Measurements from ENCODE around the gene CCDC93.

Gene CCDC93

DNA sequence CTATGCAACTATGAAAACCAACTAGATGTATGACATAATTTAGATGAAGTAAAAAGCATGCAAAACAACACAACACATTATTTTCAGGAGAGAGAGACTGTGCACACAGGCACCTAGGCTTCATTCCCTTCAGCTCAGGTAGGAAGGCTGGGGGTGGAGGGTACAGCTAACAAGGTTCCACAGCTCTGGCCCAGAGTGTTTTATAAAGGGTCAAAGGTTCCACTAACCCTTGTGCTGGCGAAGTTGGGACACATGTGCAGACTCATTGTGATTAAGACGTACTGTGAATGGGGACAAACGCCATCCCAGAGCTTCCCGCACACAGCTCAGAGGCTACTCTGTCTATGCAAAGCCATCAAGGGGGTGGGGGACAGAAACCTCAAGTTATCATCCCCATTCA lies 19.1 kb downstream of the CCDC93 start:
- DNase-seq: no peak

DNA sequence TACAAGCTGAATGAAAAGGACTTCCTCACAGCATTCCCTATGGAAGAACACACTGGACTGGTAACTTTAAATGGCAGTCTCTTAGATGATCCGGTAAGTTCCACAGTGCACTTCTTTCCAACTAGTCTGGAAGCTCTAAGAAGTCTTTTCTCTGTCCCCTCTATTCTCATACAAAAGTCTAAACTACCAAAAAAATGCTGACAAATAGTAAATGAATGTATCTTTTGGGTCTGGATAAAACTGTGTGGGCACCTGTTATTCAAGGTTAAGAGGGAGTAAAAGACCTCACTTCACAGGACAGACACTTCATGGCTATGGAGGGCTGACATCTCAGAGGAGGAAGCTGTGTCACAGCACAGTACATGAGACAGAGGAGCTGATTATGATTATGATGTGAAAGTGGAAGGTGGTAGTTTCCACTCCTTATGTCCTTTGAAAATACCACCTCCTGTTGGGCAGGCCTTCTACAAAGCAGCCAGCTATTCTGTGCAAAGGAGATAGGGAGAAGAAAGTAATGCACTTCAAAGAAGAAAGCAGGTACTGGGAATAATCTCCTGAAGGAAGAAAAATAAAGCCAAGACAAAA lies 23.9 kb downstream of the CCDC93 start:
- no peak for DNase-seq

DNA sequence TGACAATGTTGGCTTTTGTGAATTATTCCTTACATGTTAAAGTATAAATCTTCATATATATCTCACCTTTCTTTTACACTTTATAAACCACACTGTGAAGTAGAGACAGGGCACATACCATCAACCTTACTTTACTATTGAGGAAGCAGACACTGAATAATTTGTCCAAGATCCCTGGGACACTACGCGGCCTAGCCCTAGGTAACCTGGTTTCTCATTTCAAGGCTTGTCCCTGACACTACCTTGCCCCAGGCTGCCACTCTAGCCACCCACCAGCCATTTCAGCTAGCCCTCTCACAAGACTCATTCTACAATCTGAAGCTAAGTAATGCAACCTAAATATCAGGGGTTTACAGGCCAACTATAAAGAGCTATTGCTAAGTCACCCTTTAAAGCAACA lies 26.7 kb downstream of the CCDC93 start:
- DNase-seq: no peak

GRCh38 chr2:117985092-117985491 lies 28.8 kb downstream of the CCDC93 start:
- no peak for DNase-seq

GRCh38 chr2:117984208-117984607 lies 29.7 kb downstream of the CCDC93 start:
- no peak for DNase-seq

DNA sequence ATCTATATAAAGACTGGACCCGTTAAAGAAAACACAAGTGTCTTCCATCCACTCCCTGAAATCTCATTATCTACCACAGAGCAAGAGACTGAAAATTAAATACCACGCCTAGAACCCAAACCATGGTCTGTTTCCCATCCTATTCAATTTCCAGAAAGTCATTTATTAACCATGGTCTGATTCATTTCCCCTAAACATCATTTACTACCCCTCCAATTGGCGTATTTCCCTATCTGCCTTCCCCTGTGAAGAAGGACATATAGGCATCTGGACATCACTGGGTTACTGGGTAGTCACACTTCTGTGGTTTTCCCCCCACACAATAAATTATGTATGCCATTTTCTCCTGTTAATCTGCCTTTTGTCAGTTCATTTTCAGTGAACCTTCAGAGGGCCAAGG lies 30.8 kb downstream of the CCDC93 start:
- no peak for DNase-seq

- no peak for DNase-seq
These were observed 31.4 kb downstream of the CCDC93 start for GRCh38 chr2:117982376-117983033.

DNA sequence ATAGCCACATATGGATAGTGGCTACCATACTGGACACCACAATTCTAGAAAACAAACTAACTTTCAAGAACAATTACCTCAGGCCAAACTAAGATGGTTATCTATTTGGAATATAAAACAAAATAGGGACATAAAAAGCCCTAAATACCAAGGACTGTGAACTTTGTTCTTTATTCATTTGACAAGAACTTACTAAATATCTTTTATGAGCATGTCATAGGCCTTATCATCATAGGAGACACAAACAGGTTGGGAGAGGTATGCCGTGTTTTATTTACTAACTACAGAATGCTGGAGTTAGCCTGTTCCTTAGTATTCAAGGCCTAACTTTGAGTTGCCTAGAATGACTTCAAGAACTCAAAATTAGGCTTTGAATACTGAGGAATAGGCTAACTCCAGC lies 32.1 kb downstream of the CCDC93 start:
- DNase-seq: no peak

DNA sequence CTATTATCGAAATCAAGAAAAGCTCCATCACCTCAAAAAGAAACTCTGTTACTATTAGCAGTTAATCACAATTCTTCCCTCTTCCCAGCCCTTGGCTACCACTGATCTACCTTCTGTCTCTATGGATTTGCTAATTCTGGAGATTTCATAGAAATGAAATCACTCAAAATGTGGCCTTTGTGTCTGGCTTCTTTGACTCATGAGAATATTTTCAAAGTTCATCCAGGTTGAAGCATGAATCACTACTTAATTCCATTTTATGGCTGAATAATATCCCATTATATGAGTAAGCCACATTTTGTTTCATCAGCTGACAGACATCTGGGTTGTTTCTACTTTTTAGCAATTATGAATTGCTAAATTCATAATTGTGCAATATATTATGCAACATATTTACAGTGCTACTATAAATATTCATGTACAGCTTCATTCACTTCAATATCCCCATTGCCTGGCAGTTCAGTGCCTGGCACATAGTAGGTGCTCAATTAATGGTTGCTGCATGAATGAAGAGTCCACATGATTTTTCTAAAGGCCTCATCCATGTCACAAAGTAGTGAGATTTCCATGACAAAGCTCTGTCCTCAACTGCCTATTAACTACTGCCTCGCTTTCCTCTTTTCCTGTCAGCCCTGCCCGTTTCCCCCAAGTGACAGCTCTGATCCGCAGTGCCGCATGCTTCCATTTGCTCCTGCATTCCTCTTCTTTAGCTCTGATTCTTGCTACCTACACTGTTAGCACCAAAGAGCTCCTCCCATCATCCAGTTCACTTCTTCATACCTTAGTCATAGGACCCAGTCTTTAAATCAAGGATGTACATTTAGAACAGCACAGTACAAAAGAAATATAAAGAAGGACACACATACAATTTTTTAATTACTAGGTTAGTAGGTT lies 32.8 kb downstream of the CCDC93 start:
- no peak for DNase-seq

DNA sequence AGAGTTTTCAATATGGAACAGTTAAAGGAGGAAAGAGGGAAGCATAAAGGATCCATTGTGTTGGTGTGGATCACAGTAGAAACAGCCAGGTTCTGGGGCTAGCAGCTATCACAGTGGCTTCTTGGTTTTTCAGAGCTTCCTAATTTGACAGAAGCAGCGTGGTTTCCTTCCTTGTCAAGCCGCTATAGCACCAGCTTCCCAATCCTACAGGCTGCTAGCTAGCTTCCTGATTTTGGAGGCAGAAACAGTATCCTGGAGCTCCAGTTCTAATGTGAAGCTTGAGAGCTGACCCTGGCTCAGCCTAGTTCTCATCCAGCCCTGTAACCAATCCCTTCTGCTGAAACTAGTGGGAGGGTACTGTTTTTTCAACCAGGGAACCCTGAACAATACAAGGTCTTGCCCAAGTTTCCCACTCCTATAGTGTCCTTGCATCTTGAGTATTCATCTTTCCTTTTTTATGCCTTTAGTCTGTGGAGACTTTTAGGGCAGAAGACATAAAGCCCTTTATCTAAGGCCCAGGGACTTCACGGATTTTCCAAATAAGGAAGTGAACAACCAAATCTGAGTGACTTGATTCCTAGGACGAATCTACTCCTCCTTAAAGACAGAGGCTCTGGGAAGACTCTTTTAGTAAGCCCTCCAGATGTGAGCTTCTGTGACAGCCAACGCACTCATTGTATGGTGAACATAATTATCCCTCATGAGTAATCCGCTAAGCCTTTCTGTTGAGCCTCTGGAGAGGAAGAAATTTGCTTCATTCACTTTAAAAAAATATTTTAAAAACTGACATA lies 33.8 kb downstream of the CCDC93 start:
- peak in 2 of 56 donors; percentile 3 to 4 for DNase-seq

GRCh38 chr2:117977696-117978095 lies 36.2 kb downstream of the CCDC93 start:
- no peak for DNase-seq

GRCh38 chr2:117976581-117976980 lies 37.3 kb downstream of the CCDC93 start:
- DNase-seq: no peak

DNA sequence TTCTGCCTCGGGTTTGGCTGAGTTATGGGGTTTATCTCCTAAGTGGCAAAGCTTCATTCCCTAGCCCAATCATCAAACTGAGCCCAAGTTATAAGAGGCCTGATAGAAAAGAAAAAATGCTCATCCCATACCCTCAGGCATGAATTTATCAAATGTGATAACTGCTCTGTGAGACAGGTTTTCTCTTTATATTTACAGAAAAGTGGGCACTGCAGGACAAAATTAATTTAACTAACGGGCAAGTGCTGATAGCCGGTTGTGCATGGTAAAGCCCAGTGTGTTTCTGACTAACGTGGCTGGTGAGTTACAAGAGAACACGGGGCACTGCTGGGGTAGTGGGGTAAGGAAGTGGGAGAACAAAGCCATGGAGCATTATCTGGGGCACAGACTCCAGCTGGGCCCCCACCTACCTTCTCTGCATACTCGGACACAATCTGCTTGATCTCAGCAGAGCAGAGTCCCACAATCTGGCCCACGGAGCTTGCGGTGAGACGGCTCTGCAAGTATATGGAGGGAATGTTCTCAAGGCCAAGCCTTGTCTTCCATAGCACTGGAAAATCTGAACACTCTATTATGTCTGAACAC lies 40.3 kb downstream of the CCDC93 start:
- DNase-seq: no peak

GRCh38 chr2:117972476-117973123 lies 41.3 kb downstream of the CCDC93 start:
- DNase-seq: no peak

GRCh38 chr2:117968722-117969121 lies 45.1 kb downstream of the CCDC93 start:
- no peak for DNase-seq

- DNase-seq: no peak
These were observed 45.7 kb downstream of the CCDC93 start for GRCh38 chr2:117967977-117968718.

DNA sequence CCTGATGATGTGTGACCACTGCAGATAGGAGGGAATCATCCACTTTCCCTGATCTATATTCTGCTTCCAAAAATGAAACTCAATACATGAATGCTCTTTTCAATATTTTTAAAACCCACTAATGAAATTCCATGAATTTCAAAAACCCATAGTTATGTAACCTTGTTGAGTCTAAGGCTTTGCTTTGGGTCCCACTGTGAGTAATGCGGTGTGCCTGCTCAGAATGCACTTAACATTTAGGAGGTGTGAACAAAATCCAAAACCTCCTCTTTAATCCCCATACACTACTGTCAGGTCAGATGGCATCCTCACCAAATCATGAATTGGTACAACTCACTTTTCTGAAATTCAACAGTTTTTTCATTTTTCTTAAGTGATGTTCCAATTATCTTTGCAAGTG lies 50.4 kb downstream of the CCDC93 start:
- DNase-seq: no peak

DNA sequence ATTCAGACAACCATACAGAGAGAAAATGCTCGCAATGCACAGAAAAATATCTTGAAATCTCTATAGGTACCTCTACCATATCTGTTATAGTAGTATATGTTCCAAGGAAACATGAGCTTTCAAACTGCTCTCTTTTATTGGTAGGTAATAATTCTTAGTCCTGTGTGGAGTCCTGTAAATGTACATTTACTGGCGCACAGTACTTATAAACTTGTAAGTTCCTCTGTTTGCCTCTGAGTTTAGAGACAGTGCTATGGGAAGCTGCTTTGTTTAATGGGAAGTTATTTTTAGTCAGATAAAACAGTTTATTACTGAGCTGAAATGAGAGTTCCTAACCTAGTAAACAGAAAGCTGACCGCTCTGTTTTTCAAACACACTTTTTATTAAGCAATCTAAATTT lies 52.7 kb downstream of the CCDC93 start:
- DNase-seq: no peak

GRCh38 chr2:117960231-117960630 lies 53.6 kb downstream of the CCDC93 start:
- no peak for DNase-seq

- no peak for DNase-seq
These were observed 55.7 kb downstream of the CCDC93 start for GRCh38 chr2:117958186-117958585.

Data from amygdala (tissue), 56 donors.